Neural progenitor cell (in vitro differentiated cells): ENCODE data around the gene SOX11. TPM values are rescaled to one million over a fixed set of nuclear protein-coding genes. Genes with fewer than 3 reads are reported as not detected.

ENCODE experiments used
- DNase-seq: peaks from one replicate; pipeline ENCODE4 v3.0.0-alpha.2; 2016; ENCODE audit warnings: low spot score
- H2AFZ ChIP-seq: fragments of 200-600 bp; sonication (generic); replicated peaks from 2 replicates; pipeline ENCODE4 v1.6.1; 2016; ENCODE audit warnings: antibody characterized with exemption
- H3F3A ChIP-seq: fragments of 200-600 bp; sonication (generic); 2 replicates; pipeline ENCODE4 v1.6.1; 2016; ENCODE audit warnings: antibody characterized with exemption, low read depth
- H3K27ac ChIP-seq: fragments of 200-600 bp; sonication (generic); 2 replicates; pipeline ENCODE4 v1.5.1; 2016; ENCODE audit warnings: mild to moderate bottlenecking
- H3K27me3 ChIP-seq: fragments of 200-600 bp; sonication (generic); 2 replicates; pipeline ENCODE4 v1.6.1; 2016; ENCODE audit warnings: mild to moderate bottlenecking, moderate library complexity
- H3K36me3 ChIP-seq: fragments of 200-600 bp; sonication (generic); 2 replicates; pipeline ENCODE4 v1.5.1; 2016
- H3K4me1 ChIP-seq: fragments of 200-600 bp; sonication (generic); 2 replicates; pipeline ENCODE4 v1.6.1; 2016; ENCODE audit warnings: mixed run types
- H3K4me2 ChIP-seq: fragments of 200-600 bp; sonication (generic); 2 replicates; pipeline ENCODE4 v1.6.1; 2016
- H3K4me3 ChIP-seq: fragments of 200-600 bp; sonication (generic); 2 replicates; pipeline ENCODE4 v1.5.1; 2016
- H3K79me2 ChIP-seq: fragments of 200-600 bp; sonication (generic); 2 replicates; pipeline ENCODE4 v1.6.1; 2016; ENCODE audit warnings: low read depth
- H3K9ac ChIP-seq: fragments of 200-600 bp; sonication (generic); 2 replicates; pipeline ENCODE4 v1.6.1; 2016
- H3K9me3 ChIP-seq: fragments of 200-600 bp; sonication (generic); 2 replicates; pipeline ENCODE4 v1.5.1; 2016; ENCODE audit warnings: low read depth
- H4K20me1 ChIP-seq: fragments of 200-600 bp; sonication (generic); 2 replicates; pipeline ENCODE4 v1.6.1; 2016; ENCODE audit warnings: low read depth
- H3K27ac Mint-ChIP-seq: 3 replicates; pipeline ENCODE4 v1.8.0; 2021; ENCODE audit warnings: mixed read lengths
- H3K27me3 Mint-ChIP-seq: 2 replicates; pipeline ENCODE4 v1.8.0; 2022; ENCODE audit warnings: low read depth, mild to moderate bottlenecking, inconsistent platforms, moderate library complexity, mixed read lengths; ENCODE audit not compliant: insufficient read depth
- H3K36me3 Mint-ChIP-seq: 3 replicates; pipeline ENCODE4 v1.8.0; 2021; ENCODE audit warnings: mixed read lengths
- H3K4me1 Mint-ChIP-seq: 3 replicates; pipeline ENCODE4 v1.8.0; 2021; ENCODE audit warnings: mixed read lengths
- H3K4me3 Mint-ChIP-seq: 3 replicates; pipeline ENCODE4 v1.8.0; 2021; ENCODE audit warnings: mild to moderate bottlenecking, moderate library complexity, mixed read lengths
- H3K9me3 Mint-ChIP-seq: 3 replicates; pipeline ENCODE4 v1.8.0; 2020; ENCODE audit warnings: mixed read lengths
- EZH2 ChIP-seq: fragments of 200-600 bp; sonication (generic); IDR thresholded peaks from 2 replicates; pipeline ENCODE4 v1.6.1; 2017; ENCODE audit warnings: antibody characterized with exemption, mild to moderate bottlenecking, moderate library complexity
- EZH2phosphoT487 ChIP-seq: fragments of 200-600 bp; sonication (generic); IDR thresholded peaks from 2 replicates; pipeline ENCODE4 v1.6.1; 2017; ENCODE audit warnings: antibody characterized with exemption
- total RNA-seq: library from RNA; depleted of rRNA; stranded (reverse); fragments of >200 nt; gene quantifications from 2 replicates; pipeline ENCODE4 v1.2.3, GENCODE V29; 2015; ENCODE audit warnings: low replicate concordance
- TF ChIP-seq, protein P1 (sequence below): fragments of 200-600 bp; sonication (generic); IDR thresholded peaks from 2 replicates; pipeline ENCODE4 v1.5.1; 2017; ENCODE audit warnings: antibody characterized with exemption, mild to moderate bottlenecking

Gene SOX11
- total RNA-seq, 1 donor from 2014 or later = 176 TPM

- Mint-ChIP-seq H3K4me3 (no peak overlapping the region), H3K9me3 (peaks cover 6% of the 10 kb centered on the region), H3K27me3 (peaks cover 4% of the 10 kb centered on the region), H3K36me3 (no peaks in the 10 kb centered on the region), H3K4me1 (peaks cover 24% of the 10 kb centered on the region), H3K27ac (peak overlapping the region; percentile 24)
- Histone ChIP-seq H3K4me3 (no peak overlapping the region), H3K9me3 (no peaks in the 10 kb centered on the region), H3K9ac (no peak overlapping the region), H3K79me2 (no peaks in the 10 kb centered on the region), H3K27ac (no peak overlapping the region), H3K4me2 (no peak overlapping the region), H3F3A (peaks cover 12% of the 10 kb centered on the region), H2AFZ (no peak overlapping the region), H4K20me1 (no peaks in the 10 kb centered on the region), H3K4me1 (peaks cover 22% of the 10 kb centered on the region), H3K27me3 (no peaks in the 10 kb centered on the region), H3K36me3 (no peaks in the 10 kb centered on the region)
- no peak for TF ChIP-seq EZH2phosphoT487
- TF ChIP-seq, protein P1, sequence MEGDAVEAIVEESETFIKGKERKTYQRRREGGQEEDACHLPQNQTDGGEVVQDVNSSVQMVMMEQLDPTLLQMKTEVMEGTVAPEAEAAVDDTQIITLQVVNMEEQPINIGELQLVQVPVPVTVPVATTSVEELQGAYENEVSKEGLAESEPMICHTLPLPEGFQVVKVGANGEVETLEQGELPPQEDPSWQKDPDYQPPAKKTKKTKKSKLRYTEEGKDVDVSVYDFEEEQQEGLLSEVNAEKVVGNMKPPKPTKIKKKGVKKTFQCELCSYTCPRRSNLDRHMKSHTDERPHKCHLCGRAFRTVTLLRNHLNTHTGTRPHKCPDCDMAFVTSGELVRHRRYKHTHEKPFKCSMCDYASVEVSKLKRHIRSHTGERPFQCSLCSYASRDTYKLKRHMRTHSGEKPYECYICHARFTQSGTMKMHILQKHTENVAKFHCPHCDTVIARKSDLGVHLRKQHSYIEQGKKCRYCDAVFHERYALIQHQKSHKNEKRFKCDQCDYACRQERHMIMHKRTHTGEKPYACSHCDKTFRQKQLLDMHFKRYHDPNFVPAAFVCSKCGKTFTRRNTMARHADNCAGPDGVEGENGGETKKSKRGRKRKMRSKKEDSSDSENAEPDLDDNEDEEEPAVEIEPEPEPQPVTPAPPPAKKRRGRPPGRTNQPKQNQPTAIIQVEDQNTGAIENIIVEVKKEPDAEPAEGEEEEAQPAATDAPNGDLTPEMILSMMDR = no peak
- TF ChIP-seq EZH2 = no peak
- no peak for DNase-seq
Observed at GRCh38 chr2:5748946-5749345, 56.8 kb downstream of the SOX11 start.

DNA sequence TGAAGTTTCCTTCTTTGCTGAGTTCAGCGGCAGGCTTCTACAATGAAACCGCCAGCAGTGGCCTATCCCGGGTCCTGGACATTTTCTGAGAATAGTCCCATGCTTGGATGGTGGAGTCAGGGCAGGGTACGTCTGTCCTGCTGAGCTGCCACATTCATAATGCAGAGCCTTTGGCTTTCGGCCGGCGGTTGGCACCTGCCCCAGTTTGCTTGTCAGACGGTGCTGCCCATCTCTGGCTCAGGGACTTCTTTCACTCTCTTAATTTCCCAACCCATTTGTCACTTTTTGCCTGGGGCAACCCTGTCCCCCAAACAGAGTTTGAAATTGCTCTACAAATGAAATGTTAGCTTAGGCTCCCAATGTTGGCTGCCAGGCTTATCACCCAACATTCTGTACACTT, 57.2 kb downstream of the SOX11 start:
- Mint-ChIP-seq H3K27me3 (peaks cover 3% of the 10 kb centered on the region), H3K27ac (no peak overlapping the region), H3K4me3 (no peak overlapping the region), H3K36me3 (no peaks in the 10 kb centered on the region), H3K4me1 (peaks cover 23% of the 10 kb centered on the region), H3K9me3 (peaks cover 6% of the 10 kb centered on the region)
- H2AFZ ChIP-seq = no peak overlapping the region
- no peaks in the 10 kb centered on the region for H3K9me3 ChIP-seq
- no peak for DNase-seq
- no peaks in the 10 kb centered on the region for H3K79me2 ChIP-seq
- no peaks in the 10 kb centered on the region for H3K36me3 ChIP-seq
- TF ChIP-seq, protein P1 = no peak
- TF ChIP-seq EZH2phosphoT487 = no peak
- no peak for TF ChIP-seq EZH2
- peaks cover 12% of the 10 kb centered on the region for H3F3A ChIP-seq
- H4K20me1 ChIP-seq = no peaks in the 10 kb centered on the region
- no peak overlapping the region for H3K27ac ChIP-seq
- no peak overlapping the region for H3K4me2 ChIP-seq
- H3K9ac ChIP-seq = no peak overlapping the region
- peaks cover 24% of the 10 kb centered on the region for H3K4me1 ChIP-seq
- no peaks in the 10 kb centered on the region for H3K27me3 ChIP-seq
- H3K4me3 ChIP-seq = no peak overlapping the region
